Measurements from ENCODE around the gene SV2C.

SV2C gene

GRCh38 chr5:76264681-76265080 lies 181.5 kb downstream of the SV2C start:
- no peaks in the 10 kb centered on the region for H3K79me2 ChIP-seq (ENCODE audit: insufficient read depth, low read length)

GRCh38 chr5:76269259-76269931 lies 186.2 kb downstream of the SV2C start:
- H4K20me1 ChIP-seq (ENCODE audit: insufficient read depth, low read length) = no peaks in the 10 kb centered on the region
- no peak overlapping the region for H3K9ac ChIP-seq (ENCODE audit: low read depth, low read length)
- no peaks in the 10 kb centered on the region for H3K27me3 ChIP-seq (ENCODE audit: insufficient read depth, low read length, poor library complexity)
- no peaks in the 10 kb centered on the region for H3K9me3 ChIP-seq (ENCODE audit: insufficient read depth, low read length, severe bottlenecking)
- DNase-seq = no peak
- no peaks in the 10 kb centered on the region for H3K4me1 ChIP-seq (ENCODE audit: insufficient read depth, low read length)
- no peak overlapping the region for H3K27ac ChIP-seq (ENCODE audit: low read length)
- TF ChIP-seq EZH2 (IDR thresholded peaks at IDR 0.05; ENCODE audit: borderline replicate concordance, low read depth, low read length, severe bottlenecking) (no peak), CTCF (IDR thresholded peaks at IDR 0.05; ENCODE audit: borderline replicate concordance, extremely low read depth, low read length, poor library complexity, severe bottlenecking) (no peak)
- no peak for ATAC-seq (ENCODE audit: insufficient read depth, low read depth)
- no peaks in the 10 kb centered on the region for H3K79me2 ChIP-seq (ENCODE audit: insufficient read depth, low read length)
- no peak overlapping the region for H3K4me2 ChIP-seq (ENCODE audit: insufficient read depth, low read length)
- no peak overlapping the region for H2AFZ ChIP-seq (ENCODE audit: low read depth, low read length)
- no peaks in the 10 kb centered on the region for H3K36me3 ChIP-seq (ENCODE audit: insufficient read depth, low read length)
- H3K4me3 ChIP-seq (ENCODE audit: low read depth in 1 of 2, low read length in 2 of 2) = no peak overlapping the region

More at GRCh38 chr5:76264681-76265080, 181.5 kb downstream of the SV2C start:
- Histone ChIP-seq H3K9me3 (ENCODE audit: insufficient read depth, low read length, severe bottlenecking) (no peaks in the 10 kb centered on the region), H4K20me1 (ENCODE audit: insufficient read depth, low read length) (no peaks in the 10 kb centered on the region), H3K4me1 (ENCODE audit: insufficient read depth, low read length) (no peaks in the 10 kb centered on the region), H3K9ac (ENCODE audit: low read depth, low read length) (no peak overlapping the region), H2AFZ (ENCODE audit: low read depth, low read length) (no peak overlapping the region), H3K4me2 (ENCODE audit: insufficient read depth, low read length) (no peak overlapping the region), H3K36me3 (ENCODE audit: insufficient read depth, low read length) (no peaks in the 10 kb centered on the region), H3K4me3 (ENCODE audit: low read depth in 1 of 2, low read length in 2 of 2) (no peak overlapping the region), H3K27me3 (ENCODE audit: insufficient read depth, low read length, poor library complexity) (no peaks in the 10 kb centered on the region), H3K27ac (ENCODE audit: low read length) (no peak overlapping the region)
- no peak for TF ChIP-seq EZH2 (IDR thresholded peaks at IDR 0.05; ENCODE audit: borderline replicate concordance, low read depth, low read length, severe bottlenecking)
- TF ChIP-seq CTCF (IDR thresholded peaks at IDR 0.05; ENCODE audit: borderline replicate concordance, extremely low read depth, low read length, poor library complexity, severe bottlenecking) = no peak
- DNase-seq (no peak), ATAC-seq (ENCODE audit: insufficient read depth, low read depth) (no peak)

- H4K20me1 ChIP-seq (ENCODE audit: insufficient read depth, low read length) = no peaks in the 10 kb centered on the region
- no peaks in the 10 kb centered on the region for H3K79me2 ChIP-seq (ENCODE audit: insufficient read depth, low read length)
- no peak overlapping the region for H3K4me2 ChIP-seq (ENCODE audit: insufficient read depth, low read length)
- no peak overlapping the region for H3K4me3 ChIP-seq (ENCODE audit: low read depth in 1 of 2, low read length in 2 of 2)
- no peak for ATAC-seq (ENCODE audit: insufficient read depth, low read depth)
- no peaks in the 10 kb centered on the region for H3K4me1 ChIP-seq (ENCODE audit: insufficient read depth, low read length)
- no peak for DNase-seq
- H2AFZ ChIP-seq (ENCODE audit: low read depth, low read length) = no peak overlapping the region
- no peaks in the 10 kb centered on the region for H3K9me3 ChIP-seq (ENCODE audit: insufficient read depth, low read length, severe bottlenecking)
- H3K36me3 ChIP-seq (ENCODE audit: insufficient read depth, low read length) = no peaks in the 10 kb centered on the region
- no peaks in the 10 kb centered on the region for H3K27me3 ChIP-seq (ENCODE audit: insufficient read depth, low read length, poor library complexity)
- no peak overlapping the region for H3K9ac ChIP-seq (ENCODE audit: low read depth, low read length)
- no peak for TF ChIP-seq CTCF (IDR thresholded peaks at IDR 0.05; ENCODE audit: borderline replicate concordance, extremely low read depth, low read length, poor library complexity, severe bottlenecking)
- H3K27ac ChIP-seq (ENCODE audit: low read length) = no peak overlapping the region
These were observed 186.9 kb downstream of the SV2C start for GRCh38 chr5:76269932-76270610.
